Upper lobe of right lung (tissue), 1 donor: Measurements from ENCODE around the gene CPO. TPM values are rescaled to one million over a fixed set of nuclear protein-coding genes. Genes with fewer than 3 reads are reported as not detected.
A peak's percentile ranks its signal among the peaks of the same experiment; 100 is the strongest.

Experiments used
- ATAC-seq: fragments of 200-7000 bp; cut with Tn5 transposase; one replicate; pipeline ENCODE4 v1.9.1; 2020; ENCODE audit warnings: mild to moderate bottlenecking, moderate library complexity
- DNase-seq: peaks from one replicate; pipeline ENCODE4 v3.0.0-alpha.2; 2020
- H3K27ac ChIP-seq: fragments of 200-600 bp; one replicate; pipeline ENCODE4 v1.8.0; 2022
- H3K27me3 ChIP-seq: fragments of 200-600 bp; one replicate; pipeline ENCODE4 v1.8.0; 2022; ENCODE audit warnings: mild to moderate bottlenecking
- H3K36me3 ChIP-seq: fragments of 200-600 bp; one replicate; pipeline ENCODE4 v1.8.0; 2022
- H3K4me1 ChIP-seq: fragments of 200-600 bp; one replicate; pipeline ENCODE4 v1.8.0; 2022
- H3K4me3 ChIP-seq: fragments of 200-600 bp; one replicate; pipeline ENCODE4 v1.8.0; 2022; ENCODE audit warnings: mild to moderate bottlenecking
- H3K9me3 ChIP-seq: fragments of 200-600 bp; one replicate; pipeline ENCODE4 v1.8.0; 2022
- CTCF ChIP-seq: fragments of 200-600 bp; IDR thresholded peaks from one replicate; pipeline ENCODE4 v1.8.0; 2022; ENCODE audit warnings: antibody characterized with exemption
- intact Hi-C: fragments of 100-400 bp; cut with DNase I; formaldehyde crosslinking; loops from one replicate; pipeline ENCODE4 v1.11.0; 2022
- total RNA-seq: library from RNA; stranded (reverse); fragmentation: NEBNext Ultra II Directional; extraction: Animal tissue kit (Norgen Biotek cat#: 25700); gene quantifications from one replicate; pipeline ENCODE4 v1.2.1, GENCODE V29; 2021
- donor health status: DM: no; HTN: yes; CAD: no; lungs with severe emphysema.

The CPO gene
- total RNA-seq, 1 donor from 2014 or later = not detected

GRCh38 chr2:206982360-206982955, 43.1 kb downstream of the CPO start:
- Histone ChIP-seq H3K36me3 (no peaks in the 10 kb centered on the region), H3K4me3 (no peak overlapping the region), H3K9me3 (no peaks in the 10 kb centered on the region), H3K4me1 (peaks cover 8% of the 10 kb centered on the region), H3K27me3 (no peaks in the 10 kb centered on the region), H3K27ac (no peak overlapping the region)
- TF ChIP-seq CTCF = no peak
- DNase-seq (no peak), ATAC-seq (peak; percentile 34)
- intact Hi-C loops = loop anchor here (10.0 kb wide), 1 partner anchor 492 kb away; no protein-coding TSS in a partner anchor

GRCh38 chr2:206983161-206983859, 44.0 kb downstream of the CPO start:
- no peak for ATAC-seq
- intact Hi-C loops = loop anchor here (10.0 kb wide), 1 partner anchor 491 kb away; no protein-coding TSS in a partner anchor
- no peak for TF ChIP-seq CTCF

GRCh38 chr2:206984206-206984605, 44.9 kb downstream of the CPO start:
- no peaks in the 10 kb centered on the region for H3K9me3 ChIP-seq
- no peak overlapping the region for H3K27ac ChIP-seq
- H3K36me3 ChIP-seq = no peaks in the 10 kb centered on the region
- no peaks in the 10 kb centered on the region for H3K27me3 ChIP-seq
- no peak overlapping the region for H3K4me3 ChIP-seq
- ATAC-seq (no peak), DNase-seq (no peak)
- intact Hi-C loops = loop anchor here (10.0 kb wide), 1 partner anchor 491 kb away; no protein-coding TSS in a partner anchor
- no peak for TF ChIP-seq CTCF
- H3K4me1 ChIP-seq = peaks cover 8% of the 10 kb centered on the region

More at GRCh38 chr2:206983161-206983859, 44.0 kb downstream of the CPO start:
- peaks cover 8% of the 10 kb centered on the region for H3K4me1 ChIP-seq
- H3K27me3 ChIP-seq = no peaks in the 10 kb centered on the region
- no peaks in the 10 kb centered on the region for H3K36me3 ChIP-seq
- no peak overlapping the region for H3K27ac ChIP-seq
- H3K4me3 ChIP-seq = no peak overlapping the region
- no peaks in the 10 kb centered on the region for H3K9me3 ChIP-seq
- DNase-seq = no peak

GRCh38 chr2:206986943-206987342, 47.6 kb downstream of the CPO start:
- TF ChIP-seq CTCF = no peak
- DNase-seq = no peak
- no peak overlapping the region for H3K27ac ChIP-seq
- no peaks in the 10 kb centered on the region for H3K27me3 ChIP-seq
- ATAC-seq = no peak
- H3K4me3 ChIP-seq = no peak overlapping the region
- intact Hi-C loops = loop anchor here (10.0 kb wide), 1 partner anchor 488 kb away; no protein-coding TSS in a partner anchor
- H3K9me3 ChIP-seq = no peaks in the 10 kb centered on the region
- peaks cover 4% of the 10 kb centered on the region for H3K4me1 ChIP-seq
- H3K36me3 ChIP-seq = no peaks in the 10 kb centered on the region

- H3K9me3 ChIP-seq = no peaks in the 10 kb centered on the region
- ATAC-seq = no peak
- DNase-seq = no peak
- H3K27me3 ChIP-seq = no peaks in the 10 kb centered on the region
- H3K36me3 ChIP-seq = no peaks in the 10 kb centered on the region
- H3K4me1 ChIP-seq = no peaks in the 10 kb centered on the region
- H3K4me3 ChIP-seq = no peak overlapping the region
- intact Hi-C loops = loop anchor here (10.0 kb wide), 1 partner anchor 487 kb away; no protein-coding TSS in a partner anchor
- no peak overlapping the region for H3K27ac ChIP-seq
- TF ChIP-seq CTCF = no peak
Observed at GRCh38 chr2:206987810-206988209, 48.5 kb downstream of the CPO start.
